Measurements from ENCODE around the gene NFATC1. TPM values are rescaled to one million over a fixed set of nuclear protein-coding genes. Genes with fewer than 3 reads are reported as not detected.

NFATC1 gene
- total RNA-seq, 4 donors from 2014 or later = 13.1 to 21.3 (median 16.2) TPM

- no peak for ATAC-seq
- H3K27me3 ChIP-seq = peaks cover 35% of the 10 kb centered on the region
Observed at GRCh38 chr18:79547413-79548076, 151.8 kb downstream of the NFATC1 start.

GRCh38 chr18:79548077-79548450 lies 152.3 kb downstream of the NFATC1 start:
- no peaks in the 10 kb centered on the region for H3K36me3 ChIP-seq
- 60 to 87% methylated on average over 1 to 11 of the region's 25 CpGs for WGBS, 2 donors (ENCODE audit: low coverage in 1 of 2)
- H3K4me1 ChIP-seq = no peaks in the 10 kb centered on the region
- H3K9me3 ChIP-seq = no peaks in the 10 kb centered on the region
- H3K27me3 ChIP-seq = peaks cover 35% of the 10 kb centered on the region
- ATAC-seq = no peak
- no peak overlapping the region for H3K4me3 ChIP-seq
- no peak overlapping the region for H3K27ac ChIP-seq
- TF ChIP-seq EP300 (IDR thresholded peaks at IDR 0.05) (no peak), POLR2A (IDR thresholded peaks at IDR 0.05) (no peak), POLR2AphosphoS5 (IDR thresholded peaks at IDR 0.05) (no peak), CTCF (IDR thresholded peaks at IDR 0.05) (no peak)

More at GRCh38 chr18:79547413-79548076, 151.8 kb downstream of the NFATC1 start:
- Histone ChIP-seq H3K36me3 (no peaks in the 10 kb centered on the region), H3K9me3 (no peaks in the 10 kb centered on the region), H3K4me1 (no peaks in the 10 kb centered on the region), H3K27ac (no peak overlapping the region), H3K4me3 (peak overlapping the region in 1 of 2 donors; percentile 4)
- TF ChIP-seq EP300 (IDR thresholded peaks at IDR 0.05) = no peak
- TF ChIP-seq CTCF (IDR thresholded peaks at IDR 0.05) = no peak
- no peak for TF ChIP-seq POLR2A (IDR thresholded peaks at IDR 0.05)
- no peak for TF ChIP-seq POLR2AphosphoS5 (IDR thresholded peaks at IDR 0.05)
- 40 to 73% methylated on average over 2 to 8 of the region's 36 CpGs for WGBS, 2 donors (ENCODE audit: low coverage in 1 of 2)

GRCh38 chr18:79548621-79548985 lies 152.9 kb downstream of the NFATC1 start:
- H3K27ac ChIP-seq = no peak overlapping the region
- no peak for TF ChIP-seq POLR2A (IDR thresholded peaks at IDR 0.05)
- TF ChIP-seq EP300 (IDR thresholded peaks at IDR 0.05) = no peak
- no peak for TF ChIP-seq POLR2AphosphoS5 (IDR thresholded peaks at IDR 0.05)
- H3K27me3 ChIP-seq = peaks cover 35% of the 10 kb centered on the region
- H3K4me1 ChIP-seq = no peaks in the 10 kb centered on the region
- no CpG with 5 or more reads among the region's 24 CpGs for WGBS, 2 donors (ENCODE audit: low coverage in 1 of 2)
- no peaks in the 10 kb centered on the region for H3K36me3 ChIP-seq
- no peaks in the 10 kb centered on the region for H3K9me3 ChIP-seq
- no peak overlapping the region for H3K4me3 ChIP-seq
- ATAC-seq = no peak

GRCh38 chr18:79548986-79549637 lies 153.4 kb downstream of the NFATC1 start:
- 98% methylated on average over 8 of the region's 31 CpGs; no CpG with 5 or more reads in 1 of the 2 donors for WGBS, 2 donors (ENCODE audit: low coverage in 1 of 2)
- TF ChIP-seq POLR2AphosphoS5 (IDR thresholded peaks at IDR 0.05) = no peak
- no peak for TF ChIP-seq EP300 (IDR thresholded peaks at IDR 0.05)
- no peak for TF ChIP-seq CTCF (IDR thresholded peaks at IDR 0.05)
- no peak for TF ChIP-seq POLR2A (IDR thresholded peaks at IDR 0.05)
- ATAC-seq = no peak

GRCh38 chr18:79549638-79550000 lies 153.9 kb downstream of the NFATC1 start:
- no peak for ATAC-seq
- Histone ChIP-seq H3K4me3 (no peak overlapping the region), H3K27me3 (peaks cover 30% of the 10 kb centered on the region), H3K9me3 (no peaks in the 10 kb centered on the region), H3K4me1 (no peaks in the 10 kb centered on the region), H3K36me3 (no peaks in the 10 kb centered on the region), H3K27ac (no peak overlapping the region)
- TF ChIP-seq POLR2AphosphoS5 (IDR thresholded peaks at IDR 0.05) (no peak), EP300 (IDR thresholded peaks at IDR 0.05) (no peak), POLR2A (IDR thresholded peaks at IDR 0.05) (no peak), CTCF (IDR thresholded peaks at IDR 0.05) (no peak)
- no CpG with 5 or more reads among the region's 20 CpGs for WGBS, 2 donors (ENCODE audit: low coverage in 1 of 2)

More at GRCh38 chr18:79548986-79549637, 153.4 kb downstream of the NFATC1 start:
- Histone ChIP-seq H3K27me3 (peaks cover 35% of the 10 kb centered on the region), H3K36me3 (no peaks in the 10 kb centered on the region), H3K4me3 (no peak overlapping the region), H3K9me3 (no peaks in the 10 kb centered on the region), H3K4me1 (no peaks in the 10 kb centered on the region), H3K27ac (no peak overlapping the region)
